T47D (cell line): Measurements from ENCODE around the gene UQCC2.

ENCODE experiments used
- DNase-seq, 2 experiments: peaks; one replicate each; pipeline versions ENCODE4 v3.0.0 to v3.0.0-alpha.2; 2011 to 2012; ENCODE audit warnings: low read depth in 1 of 2, low spot score in 1 of 2
- JUND ChIP-seq: IDR thresholded peaks from 2 replicates; pipeline ENCODE4 v1.6.1; 2012; ENCODE audit warnings: low read depth
- in situ Hi-C: cut with HindIII; loops from 2 replicates; pipeline ENCODE4 v1.10.0; 2016; ENCODE audit warnings: low sequenced_read_pairs, low pct_unique_long_range_greater_than_20kb

UQCC2 gene

DNA sequence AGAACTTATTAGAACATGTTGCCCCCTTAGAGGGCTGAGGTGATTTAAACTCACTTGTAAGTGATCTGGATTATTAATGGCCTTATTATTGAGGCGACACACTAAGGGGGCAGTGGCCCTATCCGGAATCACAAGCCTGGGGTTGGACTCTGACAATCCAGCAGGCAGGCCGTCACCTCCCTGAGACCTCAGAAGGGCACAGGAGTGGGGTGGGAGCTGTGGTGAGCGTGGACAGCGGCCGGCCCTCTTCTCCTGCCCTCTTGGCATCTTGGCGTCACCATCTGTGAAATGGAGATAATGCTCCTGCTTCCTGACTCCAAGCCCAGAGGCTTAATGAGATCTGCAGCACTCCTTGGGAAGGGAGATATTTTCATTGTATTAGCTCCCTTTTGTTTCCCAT lies 15.6 kb upstream of the UQCC2 start:
- TF ChIP-seq JUND: no peak
- in situ Hi-C loops: no loop called here
- DNase-seq: no peak

DNA sequence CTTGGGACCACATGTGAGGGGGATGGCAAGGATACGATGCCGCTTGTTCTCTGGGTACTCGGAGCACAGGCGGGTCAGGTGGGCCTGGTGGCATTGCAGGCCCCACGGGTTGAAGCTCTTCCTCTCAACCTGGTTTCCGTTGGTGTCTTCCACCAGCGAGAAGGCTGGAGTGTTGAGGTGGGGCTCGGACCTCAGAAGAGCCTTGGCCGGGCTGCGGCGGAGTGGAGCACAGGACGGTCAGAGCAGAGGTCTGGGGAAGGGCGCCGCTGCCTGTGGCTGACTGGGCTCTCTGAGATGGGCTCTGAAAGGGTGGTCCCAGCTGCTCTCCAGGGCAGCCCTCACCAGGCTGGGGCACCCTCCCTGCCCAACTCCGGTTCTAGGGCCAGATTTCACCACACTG lies 15.2 kb upstream of the UQCC2 start:
- in situ Hi-C loops: no loop called here
- no peak for TF ChIP-seq JUND
- DNase-seq: no peak

DNA sequence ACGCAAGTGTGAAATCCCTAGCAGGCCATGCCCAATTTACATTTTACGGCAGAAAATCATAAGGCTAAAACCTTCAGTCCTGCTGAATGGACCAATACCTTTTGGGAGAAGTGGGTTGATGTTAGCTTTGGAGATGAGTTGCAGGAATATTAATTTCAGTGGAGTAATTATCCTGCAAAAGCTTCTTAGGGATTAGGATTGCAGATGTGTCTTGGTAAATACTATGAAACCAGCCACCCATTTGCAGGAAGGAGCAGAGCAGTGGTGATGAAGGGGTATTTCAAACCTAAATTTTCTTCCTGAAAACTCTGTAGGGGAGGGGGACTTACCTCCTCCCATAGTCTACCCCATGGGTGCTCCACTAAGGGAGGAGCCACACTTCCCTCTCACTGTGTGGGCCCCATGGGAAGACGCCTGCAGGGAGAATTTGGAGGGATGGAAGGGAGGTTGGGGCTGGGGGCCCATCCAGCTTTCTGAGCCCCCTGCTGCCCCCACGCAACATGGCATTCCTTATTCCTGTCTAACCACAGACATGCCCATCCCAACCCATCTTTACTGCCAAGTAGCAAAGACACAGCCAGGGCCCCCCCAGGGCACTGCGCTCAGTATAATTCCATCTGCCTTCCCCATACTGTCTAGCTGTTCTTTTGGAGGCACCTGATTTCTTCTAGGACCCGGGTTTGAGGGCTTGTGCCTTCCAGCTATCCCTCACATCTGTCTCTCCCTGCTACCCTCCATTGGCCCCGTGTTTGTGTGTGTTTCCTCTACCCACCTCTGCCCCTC lies 14.6 kb upstream of the UQCC2 start:
- in situ Hi-C loops: no loop called here
- TF ChIP-seq JUND: no peak
- no peak for DNase-seq

DNA sequence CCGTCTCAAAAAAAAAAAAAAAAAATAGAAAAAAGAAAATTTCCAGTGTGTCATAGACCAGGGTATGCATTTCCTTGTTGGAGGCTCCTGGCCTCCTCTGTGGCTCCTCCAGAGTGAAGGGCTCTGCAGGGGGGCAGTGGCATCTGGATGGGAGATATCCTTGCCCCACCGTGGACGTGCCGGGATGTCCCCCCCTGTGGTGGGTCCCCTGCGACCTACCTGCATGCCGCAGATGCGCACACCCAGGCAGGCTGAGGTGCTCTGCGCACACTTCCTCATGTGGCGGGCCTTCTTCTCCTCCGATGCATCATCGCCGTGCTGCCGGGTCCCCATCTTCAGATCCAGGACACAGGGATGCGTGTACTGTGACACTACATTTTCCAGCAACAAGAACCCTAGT lies 13.7 kb upstream of the UQCC2 start:
- TF ChIP-seq JUND: no peak
- in situ Hi-C loops: no loop called here
- DNase-seq: no peak

DNA sequence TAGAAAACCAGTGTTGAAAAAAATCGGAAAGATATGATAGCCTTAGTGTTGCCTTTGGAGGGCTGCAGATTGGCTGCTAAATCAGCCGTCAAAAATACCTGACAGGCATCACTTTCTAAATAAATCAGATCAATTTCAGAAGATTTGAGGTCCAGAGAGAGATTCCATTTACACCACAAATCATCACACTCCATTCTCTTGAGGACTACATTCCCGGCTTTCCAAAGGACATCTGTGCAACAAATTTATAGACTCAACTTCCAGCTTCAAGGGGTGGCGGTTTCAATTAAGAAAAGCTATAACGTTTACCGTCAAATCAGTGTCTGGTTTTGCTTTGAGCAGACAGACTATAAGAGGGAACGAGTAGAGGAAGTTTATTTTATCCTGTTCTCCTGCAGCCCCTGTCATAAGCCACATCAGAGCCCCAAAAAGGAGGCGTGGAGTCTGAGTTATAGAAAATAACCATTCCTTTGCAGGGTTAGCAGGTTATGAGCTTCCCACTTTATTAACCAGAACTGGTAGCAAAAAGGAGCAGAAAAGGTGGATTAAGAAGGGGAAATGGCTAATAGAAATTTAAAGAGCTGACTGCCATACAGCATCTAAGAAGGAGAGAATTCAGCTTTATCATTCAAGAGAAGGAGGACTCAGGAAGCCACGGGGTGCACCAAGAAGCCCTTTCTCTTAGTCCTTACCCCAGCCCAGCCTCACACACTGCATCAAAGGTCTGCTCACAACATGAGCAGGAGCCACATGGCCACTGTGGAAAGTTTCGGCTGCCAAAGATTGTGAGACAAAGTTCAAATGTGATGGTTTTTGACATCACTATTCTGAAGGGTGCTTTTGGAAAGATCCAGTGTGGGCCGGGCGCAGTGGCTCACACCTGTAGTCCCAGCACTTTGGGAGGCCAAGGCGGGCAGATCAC lies 12.9 kb upstream of the UQCC2 start:
- in situ Hi-C loops: no loop called here
- DNase-seq: no peak
- TF ChIP-seq JUND: no peak

DNA sequence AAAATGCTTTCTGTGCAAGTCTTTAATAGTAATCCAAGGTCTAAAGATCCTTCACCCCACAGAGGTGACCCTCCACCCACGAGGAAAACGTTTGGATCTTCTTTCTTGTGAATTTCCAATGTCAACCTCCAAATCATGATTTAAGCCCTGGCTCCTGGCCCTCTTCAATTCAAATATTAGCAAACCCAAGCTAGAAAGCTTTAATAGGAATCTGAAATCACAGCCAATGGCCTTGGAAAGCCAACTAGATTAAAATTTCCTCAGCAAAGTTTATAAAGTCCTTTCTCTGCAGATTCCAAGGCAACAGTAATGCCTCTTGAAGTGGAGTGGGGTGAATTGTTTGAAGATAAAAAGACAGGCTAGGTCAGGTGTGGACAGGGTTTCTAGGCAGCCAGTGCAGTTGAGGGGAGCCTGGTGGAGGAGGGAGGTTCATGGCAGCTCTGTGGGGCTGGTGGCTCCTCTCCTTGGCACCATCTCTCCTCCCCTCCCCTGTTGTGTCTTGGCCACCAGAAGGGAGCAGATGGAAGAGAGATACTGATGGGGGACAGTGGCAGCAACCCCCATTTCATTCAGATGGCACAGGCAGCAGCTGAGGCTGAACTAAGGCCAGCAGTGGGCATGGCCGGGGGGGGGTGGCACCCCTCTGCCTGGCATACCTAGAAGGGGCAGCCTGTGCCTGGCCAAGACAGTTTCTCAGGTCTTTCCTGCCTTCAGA lies 12.0 kb upstream of the UQCC2 start:
- no peak for TF ChIP-seq JUND
- no peak for DNase-seq
- in situ Hi-C loops: no loop called here

DNA sequence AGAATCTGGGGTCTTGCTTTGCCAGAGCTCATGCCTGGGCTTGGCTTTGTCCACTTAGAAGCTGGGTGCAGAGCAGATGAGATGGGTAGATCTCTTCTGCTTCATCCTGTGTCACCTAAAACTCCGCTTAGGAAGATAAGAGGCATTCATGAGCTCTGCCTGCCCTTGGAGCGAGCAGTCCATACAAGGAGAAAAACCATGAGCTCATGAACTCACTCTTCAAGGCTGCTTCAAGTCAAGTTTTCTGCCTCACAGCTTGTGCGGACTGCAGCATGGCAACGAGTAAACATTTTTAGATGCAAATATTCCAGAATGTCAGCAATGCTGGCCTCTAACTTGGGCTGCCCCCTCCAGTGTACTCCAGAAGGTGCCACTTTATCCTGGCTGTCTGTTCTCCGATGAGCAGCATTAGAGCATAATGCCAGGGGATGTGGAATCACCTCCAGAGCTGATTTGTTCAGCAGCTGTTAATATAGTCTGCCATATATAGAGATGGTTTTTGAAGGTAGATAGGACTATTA lies 10.7 kb upstream of the UQCC2 start:
- no peak for DNase-seq
- no peak for TF ChIP-seq JUND
- in situ Hi-C loops: no loop called here

DNA sequence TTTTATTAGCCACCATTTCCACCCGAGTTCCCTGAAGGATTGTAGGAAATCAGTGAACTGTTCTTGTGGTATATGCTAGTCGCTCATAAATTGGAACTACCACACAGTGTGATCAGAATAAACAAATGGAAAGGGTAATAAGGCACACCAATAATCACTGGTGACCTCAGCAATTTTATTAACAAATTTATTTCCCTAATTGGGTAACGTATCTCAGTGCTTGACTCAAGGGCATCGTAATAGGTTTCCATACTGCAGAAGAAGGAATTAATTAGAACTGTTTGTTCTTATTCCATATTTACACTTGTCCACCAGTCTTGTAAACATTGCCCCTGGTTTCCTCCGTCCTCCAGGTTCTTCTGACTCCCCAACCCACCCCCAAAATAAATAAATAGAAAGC lies 10.0 kb upstream of the UQCC2 start:
- no peak for DNase-seq
- in situ Hi-C loops: no loop called here
- TF ChIP-seq JUND: no peak

DNA sequence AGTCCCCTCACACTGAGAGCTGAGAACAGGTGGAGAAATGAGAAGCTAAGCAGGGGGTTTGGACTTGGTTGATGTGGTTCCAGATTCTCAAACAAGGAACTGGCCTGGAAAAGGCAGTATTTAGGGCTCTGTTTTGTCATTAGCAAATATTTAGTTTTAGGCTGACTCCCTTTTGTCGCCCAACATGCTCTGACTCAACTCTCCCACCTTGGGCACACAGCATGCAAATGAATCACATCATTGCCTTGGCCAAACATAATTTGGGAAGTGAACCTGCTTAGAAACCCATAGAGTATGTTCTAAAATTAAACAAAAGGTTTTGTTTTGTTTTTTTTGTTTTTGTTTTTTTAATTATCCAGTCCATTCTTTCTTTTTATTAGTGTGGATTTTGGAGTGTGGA lies 9.5 kb upstream of the UQCC2 start:
- in situ Hi-C loops: no loop called here
- no peak for DNase-seq
- TF ChIP-seq JUND: no peak

DNA sequence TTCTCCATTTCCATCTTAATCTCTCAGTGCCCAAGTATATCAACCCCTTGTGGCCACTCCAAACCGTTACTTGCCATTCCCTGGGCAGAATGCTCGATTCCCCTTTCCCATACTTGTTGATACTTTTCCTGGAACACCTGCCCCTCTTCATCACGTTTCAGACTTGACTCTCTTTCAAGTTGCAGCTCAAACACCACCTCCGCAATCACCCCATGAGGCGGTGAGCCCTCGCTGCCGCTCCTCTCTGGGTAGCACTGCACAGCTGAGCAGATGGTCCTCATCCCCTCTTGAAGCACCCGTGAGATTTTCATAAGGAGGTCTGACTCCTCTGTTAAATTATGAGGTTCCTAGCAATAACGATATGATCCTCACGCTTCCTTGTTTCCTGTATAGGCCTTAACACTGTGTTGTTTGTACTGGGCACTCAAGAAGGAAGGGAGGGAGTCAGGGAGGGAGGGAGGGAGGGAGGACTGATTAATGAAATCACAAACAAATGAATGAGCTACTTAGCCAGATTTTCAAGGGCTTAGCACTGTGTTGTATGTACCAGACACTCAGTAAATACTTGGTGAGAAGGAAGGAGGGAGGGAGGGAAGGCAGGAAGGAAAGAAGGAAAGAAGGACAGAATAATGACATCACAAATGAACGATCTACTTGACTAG lies 8.0 kb upstream of the UQCC2 start:
- no peak for DNase-seq
- TF ChIP-seq JUND: no peak
- in situ Hi-C loops: no loop called here

DNA sequence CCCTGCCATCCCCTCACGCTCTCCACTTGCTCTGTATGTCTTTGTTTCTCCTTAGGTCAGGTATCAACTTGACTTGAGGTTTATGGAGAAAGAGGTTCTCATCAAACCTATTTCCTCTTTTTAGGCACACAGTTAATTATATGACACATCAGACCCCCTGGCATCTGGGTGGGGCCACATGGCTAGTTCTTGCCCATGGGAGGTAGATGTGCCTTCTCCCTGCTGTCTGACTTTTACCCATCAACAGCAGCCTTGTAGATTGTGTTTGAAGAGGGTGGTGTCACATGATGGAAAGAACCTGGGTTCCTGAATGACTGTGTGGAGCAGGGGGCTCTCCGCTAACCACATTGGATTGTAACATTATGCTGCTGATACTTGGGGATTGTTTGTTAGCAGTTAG lies 7.2 kb upstream of the UQCC2 start:
- DNase-seq: no peak
- no peak for TF ChIP-seq JUND
- in situ Hi-C loops: no loop called here

DNA sequence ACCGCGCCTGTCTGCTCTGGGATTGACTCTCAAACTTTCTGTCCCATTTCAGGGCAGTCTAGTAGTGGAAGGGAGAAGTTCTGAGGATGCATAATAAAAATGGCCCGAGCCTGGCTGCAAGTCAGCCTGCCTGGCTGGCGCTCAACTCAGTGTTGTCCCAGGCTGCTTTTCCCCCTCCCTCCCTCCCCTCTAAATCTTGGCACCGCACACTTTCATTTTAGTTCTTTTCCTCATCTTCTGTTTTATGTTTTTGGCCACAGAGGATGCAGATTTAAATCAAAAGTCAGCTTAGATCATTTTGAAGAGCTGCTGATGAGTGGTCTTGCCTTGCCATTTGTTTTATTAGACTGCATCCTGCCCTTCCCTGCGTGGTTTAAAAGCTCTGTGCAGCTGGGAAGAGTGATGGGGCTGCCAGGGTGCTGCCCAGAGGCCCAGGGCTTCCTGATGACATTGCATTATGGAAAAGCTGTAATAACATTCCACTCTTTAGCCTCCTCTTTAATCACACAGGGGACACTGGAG lies 6.5 kb upstream of the UQCC2 start:
- no peak for DNase-seq
- in situ Hi-C loops: no loop called here
- no peak for TF ChIP-seq JUND
